ENCODE data around the gene TMTC3.

DNA sequence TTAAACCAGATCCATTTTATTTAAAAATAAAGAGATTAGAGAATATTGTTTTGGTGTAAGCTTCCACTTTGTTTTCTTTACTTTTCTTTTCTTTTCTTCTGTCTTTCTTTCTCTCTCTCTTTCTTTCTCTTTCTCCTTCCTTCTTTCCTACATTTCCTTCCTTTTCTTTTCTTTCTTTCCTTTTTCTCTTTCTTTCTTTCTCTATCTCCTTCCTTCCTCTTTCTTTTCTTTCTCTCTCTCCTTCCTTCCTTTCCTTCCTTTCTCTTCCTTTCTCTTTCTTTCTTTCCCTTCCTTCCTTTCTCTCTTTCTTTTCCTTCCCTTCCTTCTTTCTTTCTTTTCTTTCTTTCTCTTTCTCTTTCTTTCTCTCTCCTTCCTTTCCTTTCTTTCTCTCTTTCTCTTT lies 100.8 kb downstream of the TMTC3 start:
- TF ChIP-seq CEBPB (IDR thresholded peaks at IDR 0.05) (no peak), HOXA7 (CRISPR knock-in tag; IDR thresholded peaks at IDR 0.05) (no peak), POLR2A (IDR thresholded peaks at IDR 0.05; ENCODE audit: low read length) (no peak), MAFK (IDR thresholded peaks at IDR 0.05; ENCODE audit: partially characterized antibody) (no peak)

All from A549 (cell line).